PC-9 (cell line): Measurements from ENCODE around the gene LOXL4.

Experiments used
- CTCF ChIP-seq: fragments of 200-600 bp; sonication (generic); conservative IDR thresholded peaks from 2 replicates; pipeline ENCODE4 v1.6.1; 2017; ENCODE audit warnings: mixed run types, antibody characterized with exemption, mild to moderate bottlenecking, moderate library complexity
- EZH2 ChIP-seq: fragments of 200-600 bp; sonication (generic); IDR thresholded peaks from 2 replicates; pipeline ENCODE4 v1.8.0; 2017; ENCODE audit warnings: antibody characterized with exemption, low read depth

GRCh38 chr10:98267069-98267893, 713 bp downstream of the LOXL4 start:
- TF ChIP-seq EZH2 (no peak), CTCF (no peak)
